Psoas muscle (tissue), 8 donors: ENCODE data around the gene IL6R. TPM values are rescaled to one million over a fixed set of nuclear protein-coding genes. Genes with fewer than 3 reads are reported as not detected.
A peak's percentile ranks its signal among the peaks of the same experiment; 100 is the strongest.

Source experiments
- ATAC-seq, 4 donors: fragments of 200-7000 bp; cut with Tn5 transposase; one replicate each; pipeline ENCODE4 v1.9.1; 2020; ENCODE audit warnings: moderate library complexity in 3 of 4, mild to moderate bottlenecking in 2 of 4
- DNase-seq, 2 donors: peaks; one replicate each; pipeline ENCODE4 v3.0.0-alpha.2; 2020
- H3K27ac ChIP-seq: fragments of 200-600 bp; one replicate; pipeline ENCODE4 v1.8.0; 2022
- H3K27me3 ChIP-seq, 3 donors: fragments of 200-600 bp in 1 of 3; one replicate each; pipeline versions ENCODE4 v1.6.1 to v1.8.0; 2013 to 2022; ENCODE audit warnings: low read length in 2 of 3, mild to moderate bottlenecking in 2 of 3, moderate library complexity in 1 of 3; ENCODE audit not compliant: insufficient read depth in 3 of 3
- H3K36me3 ChIP-seq, 2 donors: fragments of 200-600 bp in 1 of 2; one replicate each; pipeline versions ENCODE4 v1.6.1 to v1.8.0; 2013 to 2022; ENCODE audit warnings: low read depth in 1 of 2, mild to moderate bottlenecking in 1 of 2, moderate library complexity in 1 of 2; ENCODE audit not compliant: insufficient read depth in 1 of 2
- H3K4me1 ChIP-seq: fragments of 200-600 bp; one replicate; pipeline ENCODE4 v1.8.0; 2022
- H3K4me3 ChIP-seq: fragments of 200-600 bp; one replicate; pipeline ENCODE4 v1.8.0; 2022; ENCODE audit warnings: mild to moderate bottlenecking
- H3K9me3 ChIP-seq: fragments of 200-600 bp; one replicate; pipeline ENCODE4 v1.8.0; 2022
- CTCF ChIP-seq: fragments of 200-600 bp; IDR thresholded peaks from one replicate; pipeline ENCODE4 v1.8.0; 2022; ENCODE audit warnings: antibody characterized with exemption
- WGBS, 3 donors: extraction: QIAGEN DNeasy Blood & Tissue Kit; methylation state at CpG; one replicate each; pipeline versions ENCODE4 v1.1.6 to v1.1.7; 2013; 5-methylcytosine and 5-hydroxymethylcytosine counted together
- intact Hi-C, 2 donors: fragments of 100-400 bp; cut with DNase I; formaldehyde crosslinking; loops; one replicate each; pipeline versions ENCODE4 v1.11.0 to v1.14.2; 2022
- polyA plus RNA-seq, 3 donors: library from polyadenylated mRNA; stranded (reverse); fragments of 200-250 nt; gene quantifications; one replicate each; pipeline ENCODE4 v1.2.3, GENCODE V29; 2013
- total RNA-seq, 4 donors: library from RNA; stranded (reverse); fragmentation: NEBNext Ultra II Directional in 2 of 4; extraction: Animal tissue kit (Norgen Biotek cat#: 25700) in 2 of 4; gene quantifications; one replicate each; pipeline versions ENCODE4 v1.2.1 to v1.2.4, GENCODE V29; 2021 to 2023
- donor health status: healthy with polysubstance abuse.
- donor health status: DM: no; HTN: no; CAD: no; lungs with moderate emphysema.
- donor health status: Bipolar disorder and iron deficiency.
- donor health status: healthy.
- donor health status: DM: yes; HTN: yes; CAD: no.
- donor health status: DM: no; HTN: no; CAD: no.
- donor health status: DM: no; HTN: no; CAD: no.
- donor health status: DM: yes; HTN: yes; CAD: no.

IL6R gene
- total and polyA plus RNA-seq, 7 donors, result 32.6 to 182 (median 80.8) TPM

DNA sequence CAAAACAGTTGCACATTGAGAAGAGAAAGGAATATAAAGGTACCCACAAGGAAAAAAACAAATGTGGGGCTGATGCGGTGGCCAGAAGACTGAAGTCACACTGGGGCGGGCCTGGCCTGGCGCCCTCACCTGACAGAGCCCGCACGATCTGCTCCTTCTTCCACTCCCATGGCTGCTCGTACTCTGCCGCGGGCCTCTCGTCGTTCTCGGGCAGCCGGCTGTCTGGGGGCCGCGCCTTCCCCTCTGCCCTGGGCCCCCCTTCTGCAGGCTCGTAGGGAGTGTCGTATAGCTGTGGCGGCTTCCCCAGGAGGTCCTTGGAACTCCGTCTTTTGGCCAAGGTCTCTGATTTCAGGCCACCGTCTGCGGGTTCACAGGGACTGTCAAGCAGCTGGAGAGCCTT is 83.8 kb downstream of the IL6R start:
- ATAC-seq, result no peak

DNA sequence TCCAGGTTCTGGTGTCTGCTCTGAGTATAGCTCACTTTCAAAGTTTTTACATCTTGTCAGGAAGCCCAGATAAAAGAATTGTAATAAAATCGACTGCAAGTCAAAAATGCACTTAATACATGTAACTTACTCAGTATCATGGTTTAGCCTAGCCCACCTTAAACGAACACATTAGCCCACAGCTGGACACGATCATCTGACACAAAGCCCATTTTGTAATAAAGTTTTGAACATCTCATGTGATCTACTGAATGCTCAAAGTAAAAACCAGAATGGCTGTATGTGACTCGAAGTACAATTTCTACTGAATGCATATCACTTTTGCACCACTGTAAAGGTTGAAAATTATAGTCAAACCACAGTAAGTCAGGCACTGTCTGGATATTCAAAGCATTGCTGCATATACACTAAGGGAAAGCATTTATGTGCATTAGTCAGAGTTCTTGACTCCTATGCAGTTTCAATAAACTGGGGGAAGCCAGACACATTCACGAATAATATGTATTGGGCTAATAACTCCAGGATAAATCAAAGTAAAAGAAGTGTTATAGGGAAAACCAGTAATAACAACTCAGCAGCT is 84.6 kb downstream of the IL6R start:
- Histone ChIP-seq H3K4me1 (peaks cover 14% of the 10 kb centered on the region), H3K36me3 (no peaks in the 10 kb centered on the region), H3K4me3 (no peak overlapping the region), H3K27me3 (peaks cover 0 to 5% (median 0%) of the 10 kb centered on the region in 3 donors), H3K9me3 (no peaks in the 10 kb centered on the region), H3K27ac (no peak overlapping the region)
- DNase-seq, result no peak
- TF ChIP-seq CTCF, result no peak
- WGBS, 3 donors, result 38 to 47% (median 47%) methylated on average over 5 of the region's 5 CpGs
- ATAC-seq, result no peak
- intact Hi-C loops, result loop anchor here (2.0 to 10.0 kb wide), 3 partner anchors 15 to 175 kb away; no protein-coding TSS in a partner anchor

More for the DNA sequence above, 83.8 kb downstream of the IL6R start:
- no peaks in the 10 kb centered on the region for H3K9me3 ChIP-seq
- H3K4me3 ChIP-seq, result no peak overlapping the region
- H3K36me3 ChIP-seq, result no peaks in the 10 kb centered on the region
- peaks cover 0 to 5% (median 0%) of the 10 kb centered on the region in 3 donors for H3K27me3 ChIP-seq
- intact Hi-C loops, result loop anchor here (5.0 to 10.0 kb wide), 2 partner anchors 33 to 176 kb away; no protein-coding TSS in a partner anchor
- WGBS, 3 donors, result 28 to 32% (median 28%) methylated on average over 20 of the region's 20 CpGs
- TF ChIP-seq CTCF, result no peak
- DNase-seq, result no peak
- H3K4me1 ChIP-seq, result peaks cover 14% of the 10 kb centered on the region
- no peak overlapping the region for H3K27ac ChIP-seq

- DNase-seq (no peak), ATAC-seq (no peak)
- no peaks in the 10 kb centered on the region for H3K36me3 ChIP-seq
- H3K27ac ChIP-seq, result no peak overlapping the region
- H3K4me3 ChIP-seq, result no peak overlapping the region
- no peaks in the 10 kb centered on the region for H3K9me3 ChIP-seq
- H3K4me1 ChIP-seq, result peaks cover 14% of the 10 kb centered on the region
- 55 to 69% (median 68%) methylated on average over 1 of the region's 1 CpG for WGBS, 3 donors
- intact Hi-C loops, result loop anchor here in 1 of 2 donors (2.0 kb wide), 1 partner anchor 14 kb away; no protein-coding TSS in a partner anchor
- H3K27me3 ChIP-seq, result peaks cover 0 to 5% (median 0%) of the 10 kb centered on the region in 3 donors
- TF ChIP-seq CTCF, result no peak
Measured at GRCh38 chr1:154490317-154490716, 85.2 kb downstream of the IL6R start.

- intact Hi-C loops, result no loop called here
- Histone ChIP-seq H3K27ac (peak overlapping the region; percentile 27), H3K27me3 (peaks cover 0 to 5% (median 0%) of the 10 kb centered on the region in 3 donors), H3K4me3 (no peak overlapping the region), H3K9me3 (no peaks in the 10 kb centered on the region), H3K36me3 (no peaks in the 10 kb centered on the region), H3K4me1 (peaks cover 3% of the 10 kb centered on the region)
- no peak for ATAC-seq
- no peak for TF ChIP-seq CTCF
- DNase-seq, result no peak
- 53 to 63% (median 60%) methylated on average over 4 of the region's 4 CpGs for WGBS, 3 donors
Measured at GRCh38 chr1:154492115-154492514, 87.0 kb downstream of the IL6R start.

DNA sequence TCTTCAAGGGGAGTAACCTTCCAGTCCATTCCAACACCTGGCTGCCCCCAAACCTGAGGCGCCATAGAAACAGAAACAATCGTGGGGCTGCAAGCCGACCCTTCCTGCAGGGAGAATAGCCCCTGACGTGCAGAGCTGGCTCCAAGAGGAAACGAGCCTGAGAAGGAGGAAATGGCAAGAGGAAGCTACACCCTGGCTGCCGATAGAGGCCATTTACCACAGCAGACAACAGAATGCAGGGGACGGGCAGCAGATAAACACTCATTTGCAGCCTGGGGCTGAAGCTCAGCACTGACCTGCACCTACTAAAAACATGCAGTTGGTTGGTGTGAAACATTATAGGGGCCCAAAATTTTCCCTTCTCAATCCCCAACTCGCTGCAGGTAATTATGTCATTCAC is 88.1 kb downstream of the IL6R start:
- intact Hi-C loops, result no loop called here
- no peaks in the 10 kb centered on the region for H3K9me3 ChIP-seq
- ATAC-seq (peak in 2 of 4 donors; percentile 34 to 43), DNase-seq (peak in 1 of 2 donors; percentile 27)
- peak overlapping the region; percentile 41 for H3K27ac ChIP-seq
- WGBS, 3 donors, result 40 to 46% (median 41%) methylated on average over 8 of the region's 8 CpGs
- peaks cover 0 to 5% (median 0%) of the 10 kb centered on the region in 3 donors for H3K27me3 ChIP-seq
- peaks cover 3% of the 10 kb centered on the region for H3K4me1 ChIP-seq
- no peaks in the 10 kb centered on the region for H3K36me3 ChIP-seq
- peak overlapping the region; percentile 36 for H3K4me3 ChIP-seq
- no peak for TF ChIP-seq CTCF
